Endothelial cell of coronary artery (primary cell): ENCODE data around the gene IFI27. TPM values are rescaled to one million over a fixed set of nuclear protein-coding genes. Genes with fewer than 3 reads are reported as not detected.

ENCODE experiments used
- total RNA-seq: library from RNA; depleted of rRNA; stranded (reverse); fragments of >200 nt; gene quantifications from 2 replicates; pipeline ENCODE4 v1.2.3, GENCODE V29; 2014

IFI27 gene
- total RNA-seq = 168 and 327 TPM in 2 replicates

DNA sequence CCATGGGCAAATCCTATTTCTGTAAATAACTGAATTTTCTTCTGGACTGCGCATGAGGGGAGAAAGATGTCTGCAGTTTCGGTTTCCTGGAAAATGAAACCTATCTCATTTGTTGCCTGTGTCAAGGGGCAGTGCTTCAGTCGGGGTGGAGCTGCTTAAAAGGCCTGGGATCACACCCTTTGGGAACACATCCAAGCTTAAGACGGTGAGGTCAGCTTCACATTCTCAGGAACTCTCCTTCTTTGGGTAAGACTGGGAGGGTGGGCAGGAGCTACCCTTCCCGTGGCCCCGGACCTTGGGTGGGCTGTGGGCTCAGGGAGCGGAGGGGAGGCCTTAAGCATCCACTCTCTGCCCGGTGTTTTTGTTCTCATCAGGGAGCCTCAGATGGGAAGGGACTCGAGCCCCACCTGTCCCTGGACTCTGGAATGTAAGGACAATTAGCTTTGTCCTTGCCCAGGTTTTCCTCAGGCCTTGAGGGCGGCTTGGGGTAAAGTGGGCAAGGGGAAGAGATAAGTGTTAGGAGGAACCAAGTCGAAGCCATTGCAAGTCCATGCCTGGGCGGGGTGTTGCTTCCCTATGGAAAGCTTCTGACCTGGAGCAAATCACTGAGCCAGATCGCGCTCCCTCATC, at the start of gene IFI27:
Gene IFI27 (plus strand): TSS at position 185 of the 630 bp plus-strand sequence.

GRCh38 chr14:94080621-94081385, 29.7 kb upstream of the IFI27 start, which contains the start of the genes DDX24 and IFI27L1:
DDX24 (minus strand) TSS chr14:94081202; CDS start chr14:94079742, 1,460 bp downstream.
IFI27L1 (plus strand) TSS chr14:94081310; CDS start chr14:94096938, 15,628 bp downstream.

GRCh38 chr14:94129111-94129757, 18.7 kb downstream of the IFI27 start, which contains the start of gene IFI27L2:
IFI27L2 (minus strand) TSS chr14:94129604; CDS start chr14:94129564, 40 bp downstream.

Other genes with a start within 250 kb of the IFI27 start
- gene FAM181A, start 183.4 kb upstream of the IFI27 start, total RNA-seq = not detected in 2 replicates
- gene ASB2, start 134.2 kb upstream of the IFI27 start, total RNA-seq = 0.18 TPM in 1 of 2 replicates, not detected in the other
- gene CCDC197, start 113.4 kb upstream of the IFI27 start, total RNA-seq = not detected in 2 replicates
- 0.81 and 1.0 TPM in 2 replicates for gene OTUB2, start 84.4 kb upstream of the IFI27 start, total RNA-seq
- 94.9 and 110 TPM in 2 replicates for gene DDX24, start 29.5 kb upstream of the IFI27 start, total RNA-seq
- gene IFI27L1, start 29.4 kb upstream of the IFI27 start, total RNA-seq = 13.1 and 13.6 TPM in 2 replicates
- gene IFI27L2, start 18.9 kb downstream of the IFI27 start, total RNA-seq = 110 and 129 TPM in 2 replicates
- gene PPP4R4, start 63.6 kb downstream of the IFI27 start, total RNA-seq = 0.85 TPM in 1 of 2 replicates, not detected in the other
- gene SERPINA10, start 182.5 kb downstream of the IFI27 start, total RNA-seq = not detected in 2 replicates
- not detected in 2 replicates for gene SERPINA6, start 212.6 kb downstream of the IFI27 start, total RNA-seq